Non-pigmented ciliary epithelial cell (primary cell): ENCODE measurements around the gene PSMB9.
A peak's percentile ranks its signal among the peaks of the same experiment; 100 is the strongest.

ENCODE experiments used
- DNase-seq: peaks from one replicate; pipeline ENCODE4 v3.0.0-alpha.2; 2010; ENCODE audit warnings: low read depth

Gene PSMB9

GRCh38 chr6:32906539-32906938 is 52.5 kb downstream of the PSMB9 start:
- DNase-seq: peak; percentile 54

DNA sequence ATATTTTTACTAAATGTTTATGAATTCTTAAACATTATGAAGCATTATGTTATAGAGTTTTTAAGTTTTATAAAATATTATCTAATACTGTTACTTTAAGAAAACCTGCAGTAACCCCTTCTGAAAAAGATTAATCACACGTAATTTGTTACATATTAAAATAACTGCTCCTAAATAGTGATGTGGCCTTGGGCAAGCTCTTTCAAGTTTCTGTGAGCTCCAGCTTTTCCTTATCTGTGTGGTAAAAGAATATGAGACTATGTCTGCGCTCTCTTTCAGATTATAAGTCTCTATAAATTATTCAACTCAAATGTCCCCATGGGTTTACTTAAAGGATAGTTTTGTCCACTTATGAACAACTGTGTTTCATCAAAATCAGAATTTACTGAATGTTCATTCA is 54.9 kb downstream of the PSMB9 start:
- no peak for DNase-seq
